K562 (cell line): ENCODE results near the gene UNC45A. TPM values are rescaled to one million over a fixed set of nuclear protein-coding genes. Genes with fewer than 3 reads are reported as not detected.

Experiments
- CHD2 ChIP-seq: IDR thresholded peaks from 2 replicates; pipeline ENCODE4 v1.6.1; 2011; ENCODE audit warnings: low read depth, low read length
- FOXJ2 ChIP-seq: fragments of 200-800 bp; sonication (Bioruptor generic); IDR thresholded peaks from 2 replicates; pipeline ENCODE4 v1.6.1; 2016; ENCODE audit warnings: missing genetic modification characterization, missing compliant biosample characterization
- POLR2A ChIP-seq: fragments of 450-650 bp; conservative IDR thresholded peaks from 2 replicates; pipeline ENCODE4 v1.6.1; 2016
- TAF9B ChIP-seq: fragments of 450-650 bp; IDR thresholded peaks from 2 replicates; pipeline ENCODE4 v1.6.1; 2018; ENCODE audit warnings: mild to moderate bottlenecking; ENCODE audit not compliant: partially characterized antibody
- XRCC5 ChIP-seq: fragments of 200-400 bp; formaldehyde crosslinking; IDR thresholded peaks from 2 replicates; pipeline ENCODE4 v1.6.1; 2017; ENCODE audit warnings: low read depth, mild to moderate bottlenecking, low read length
- ZBTB7A ChIP-seq: IDR thresholded peaks from 2 replicates; pipeline ENCODE4 v1.6.1; 2011; ENCODE audit warnings: low read depth, mild to moderate bottlenecking, low read length, moderate library complexity, borderline replicate concordance; ENCODE audit not compliant: control insufficient read depth
- ZNF764 ChIP-seq: fragments of 250-450 bp; sonication (Bioruptor Pico); IDR thresholded peaks from 2 replicates; pipeline ENCODE4 v1.4.0; 2020; ENCODE audit warnings: low read depth, mild to moderate bottlenecking, moderate library complexity
- ZNF778 ChIP-seq: fragments of 450-650 bp; formaldehyde crosslinking; IDR thresholded peaks from 2 replicates; pipeline ENCODE4 v1.4.0; 2020; ENCODE audit warnings: mild to moderate bottlenecking, moderate library complexity
- polyA plus RNA-seq, 8 experiments: library from polyadenylated mRNA; depleted of rRNA in 4 of 8; stranded (reverse) in 5 of 8; unstranded in 3 of 8; fragments of >200 nt; fragmentation: Nextera tagmentation in 2 of 8; fragmentation: Illumina TruSeq in 1 of 8; extraction: Ambion mirVana in 2 of 8; extraction: Trizol in 1 of 8; gene quantifications; 2 replicates each; pipeline versions ENCODE4 v1.2.1 to v1.2.3, GENCODE V29; 2011 to 2014; ENCODE audit warnings: inconsistent platforms in 1 of 8, missing spikeins in 1 of 8
- total RNA-seq, 7 experiments: library from RNA; depleted of rRNA in 6 of 7; stranded (reverse); fragments of >200 nt in 6 of 7; fragmentation: Illumina TruSeq in 2 of 7; extraction: Trizol in 2 of 7; gene quantifications; 2 replicates each; pipeline versions ENCODE4 v1.2.1 to v1.2.3, GENCODE V29; 2011 to 2021; ENCODE audit warnings: low replicate concordance in 1 of 7
- TF ChIP-seq, protein P1 (sequence below), 2 experiments: fragments of 450-650 bp; IDR thresholded peaks; 2 replicates each; pipeline ENCODE4 v1.6.1; 2016; ENCODE audit warnings: mild to moderate bottlenecking in 2 of 2, borderline replicate concordance in 1 of 2, low read depth in 1 of 2, moderate library complexity in 1 of 2
- TF ChIP-seq, protein P2 (sequence below): sonication (generic); IDR thresholded peaks from 2 replicates; pipeline ENCODE4 v1.6.1; 2016
- TF ChIP-seq, protein P3 (sequence below): fragments of 250-450 bp; sonication (Bioruptor Pico); IDR thresholded peaks from 2 replicates; pipeline ENCODE4 v1.4.0; 2020; ENCODE audit warnings: mild to moderate bottlenecking, moderate library complexity
- TF ChIP-seq, protein P4 (sequence below): sonication (generic); formaldehyde crosslinking; IDR thresholded peaks from 2 replicates; pipeline ENCODE4 v1.8.1; 2023; ENCODE audit warnings: mild to moderate bottlenecking, missing genetic modification reagents
- TF ChIP-seq, protein P5 (sequence below): fragments of 250-450 bp; sonication (Bioruptor Pico); IDR thresholded peaks from 2 replicates; pipeline ENCODE4 v1.8.0; 2021; ENCODE audit warnings: moderate library complexity, mild to moderate bottlenecking, inconsistent platforms

The UNC45A gene
- total and polyA plus RNA-seq, 9 of the 15 experiments (the other 6 are each of a cell fraction or from before 2014, with no cell fraction given), result 22.4 to 79.3 (median 43.7) TPM

DNA sequence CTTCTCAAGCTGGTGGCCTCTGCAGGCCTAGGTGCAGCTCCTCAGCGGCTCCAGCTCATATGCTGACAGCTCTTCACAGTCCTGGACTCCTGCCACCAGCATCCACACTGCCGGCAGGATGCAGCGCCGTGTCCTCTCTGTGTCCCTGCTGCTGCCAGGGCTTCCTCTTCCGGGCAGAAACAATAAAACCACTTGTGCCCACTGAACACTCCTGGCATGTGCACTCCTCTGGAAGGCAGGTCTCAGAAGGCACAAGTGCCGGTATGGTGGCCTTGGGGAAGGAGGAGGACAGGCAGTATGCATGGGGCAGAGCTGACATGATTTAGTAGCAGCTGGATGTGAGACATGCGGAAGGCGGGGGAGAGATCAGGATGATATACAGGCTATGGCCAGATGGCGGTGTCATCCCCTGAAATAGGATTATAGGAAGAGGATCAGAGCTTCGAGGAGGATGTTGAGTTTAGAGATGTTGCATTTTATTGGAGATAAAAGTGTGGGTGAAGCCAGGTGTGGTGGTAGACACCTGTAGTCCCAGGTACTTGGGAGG lies 39.4 kb upstream of the UNC45A start (continued):
- TF ChIP-seq, protein P1, sequence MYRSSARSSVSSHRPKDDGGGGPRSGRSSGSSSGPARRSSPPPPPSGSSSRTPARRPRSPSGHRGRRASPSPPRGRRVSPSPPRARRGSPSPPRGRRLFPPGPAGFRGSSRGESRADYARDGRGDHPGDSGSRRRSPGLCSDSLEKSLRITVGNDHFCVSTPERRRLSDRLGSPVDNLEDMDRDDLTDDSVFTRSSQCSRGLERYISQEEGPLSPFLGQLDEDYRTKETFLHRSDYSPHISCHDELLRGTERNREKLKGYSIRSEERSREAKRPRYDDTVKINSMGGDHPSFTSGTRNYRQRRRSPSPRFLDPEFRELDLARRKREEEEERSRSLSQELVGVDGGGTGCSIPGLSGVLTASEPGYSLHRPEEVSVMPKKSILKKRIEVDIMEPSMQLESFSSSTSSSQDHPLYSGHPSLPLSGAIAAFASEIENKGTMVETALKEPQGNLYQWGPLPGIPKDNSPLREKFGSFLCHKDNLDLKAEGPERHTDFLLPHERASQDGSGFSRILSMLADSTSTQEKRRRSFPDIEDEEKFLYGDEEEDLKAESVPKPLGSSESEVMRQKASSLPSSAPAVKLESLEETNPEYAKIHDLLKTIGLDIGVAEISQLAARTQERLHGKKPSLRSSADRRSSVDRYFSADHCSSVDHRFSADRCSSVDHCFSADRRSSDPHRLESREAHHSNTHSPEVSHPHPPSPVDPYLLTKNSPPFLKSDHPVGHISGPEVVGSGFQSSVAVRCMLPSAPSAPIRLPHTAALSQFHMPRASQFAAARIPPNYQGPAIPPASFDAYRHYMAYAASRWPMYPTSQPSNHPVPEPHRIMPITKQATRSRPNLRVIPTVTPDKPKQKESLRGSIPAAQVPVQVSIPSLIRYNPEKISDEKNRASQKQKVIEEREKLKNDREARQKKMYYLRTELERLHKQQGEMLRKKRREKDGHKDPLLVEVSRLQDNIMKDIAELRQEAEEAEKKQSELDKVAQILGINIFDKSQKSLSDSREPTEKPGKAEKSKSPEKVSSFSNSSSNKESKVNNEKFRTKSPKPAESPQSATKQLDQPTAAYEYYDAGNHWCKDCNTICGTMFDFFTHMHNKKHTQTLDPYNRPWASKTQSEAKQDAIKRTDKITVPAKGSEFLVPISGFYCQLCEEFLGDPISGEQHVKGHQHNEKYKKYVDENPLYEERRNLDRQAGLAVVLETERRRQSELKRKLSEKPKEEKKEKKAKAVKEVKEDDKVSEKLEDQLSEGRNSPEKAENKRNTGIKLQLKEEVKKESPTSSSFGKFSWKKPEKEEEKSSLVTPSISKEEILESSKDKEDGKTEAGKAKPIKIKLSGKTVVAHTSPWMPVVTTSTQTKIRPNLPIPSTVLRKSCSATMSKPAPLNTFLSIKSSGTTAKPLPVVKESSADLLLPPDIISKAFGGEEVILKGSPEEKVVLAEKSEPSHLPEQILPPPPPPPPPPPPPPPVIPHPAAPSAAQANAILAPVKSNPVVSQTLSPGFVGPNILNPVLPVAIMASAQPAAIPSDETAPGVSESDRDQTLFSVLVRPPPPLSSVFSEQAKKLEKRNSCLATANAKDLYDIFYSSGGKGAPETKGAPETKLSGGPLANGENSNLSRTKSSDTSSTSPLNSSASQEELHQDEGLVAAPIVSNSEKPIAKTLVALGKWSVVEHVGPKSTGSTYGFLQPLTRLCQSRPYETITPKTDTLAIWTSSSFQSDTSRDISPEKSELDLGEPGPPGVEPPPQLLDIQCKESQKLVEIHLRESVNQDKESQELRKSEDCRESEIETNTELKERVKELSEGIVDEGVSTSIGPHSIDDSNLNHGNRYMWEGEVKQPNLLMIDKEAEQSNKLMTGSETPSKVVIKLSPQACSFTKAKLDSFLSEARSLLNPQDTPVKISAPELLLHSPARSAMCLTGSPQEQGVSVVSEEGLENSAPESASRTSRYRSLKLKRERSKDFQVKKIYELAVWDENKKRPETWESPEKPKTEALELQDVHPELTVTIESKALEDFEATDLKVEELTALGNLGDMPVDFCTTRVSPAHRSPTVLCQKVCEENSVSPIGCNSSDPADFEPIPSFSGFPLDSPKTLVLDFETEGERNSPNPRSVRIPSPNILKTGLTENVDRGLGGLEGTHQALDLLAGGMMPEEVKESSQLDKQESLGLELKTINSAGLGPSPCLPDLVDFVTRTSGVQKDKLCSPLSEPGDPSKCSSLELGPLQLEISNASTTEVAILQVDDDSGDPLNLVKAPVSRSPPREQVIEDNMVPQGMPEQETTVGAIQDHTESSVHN (IDR thresholded peaks at IDR 0.05; ENCODE audit: borderline replicate concordance in 1 of 2, low read depth in 1 of 2), result no peak
- TF ChIP-seq, protein P2, sequence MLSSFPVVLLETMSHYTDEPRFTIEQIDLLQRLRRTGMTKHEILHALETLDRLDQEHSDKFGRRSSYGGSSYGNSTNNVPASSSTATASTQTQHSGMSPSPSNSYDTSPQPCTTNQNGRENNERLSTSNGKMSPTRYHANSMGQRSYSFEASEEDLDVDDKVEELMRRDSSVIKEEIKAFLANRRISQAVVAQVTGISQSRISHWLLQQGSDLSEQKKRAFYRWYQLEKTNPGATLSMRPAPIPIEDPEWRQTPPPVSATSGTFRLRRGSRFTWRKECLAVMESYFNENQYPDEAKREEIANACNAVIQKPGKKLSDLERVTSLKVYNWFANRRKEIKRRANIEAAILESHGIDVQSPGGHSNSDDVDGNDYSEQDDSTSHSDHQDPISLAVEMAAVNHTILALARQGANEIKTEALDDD, result no peak
- TF ChIP-seq POLR2A, result no peak
- TF ChIP-seq ZNF764 (CRISPR knock-in tag), result no peak
- TF ChIP-seq, protein P3, sequence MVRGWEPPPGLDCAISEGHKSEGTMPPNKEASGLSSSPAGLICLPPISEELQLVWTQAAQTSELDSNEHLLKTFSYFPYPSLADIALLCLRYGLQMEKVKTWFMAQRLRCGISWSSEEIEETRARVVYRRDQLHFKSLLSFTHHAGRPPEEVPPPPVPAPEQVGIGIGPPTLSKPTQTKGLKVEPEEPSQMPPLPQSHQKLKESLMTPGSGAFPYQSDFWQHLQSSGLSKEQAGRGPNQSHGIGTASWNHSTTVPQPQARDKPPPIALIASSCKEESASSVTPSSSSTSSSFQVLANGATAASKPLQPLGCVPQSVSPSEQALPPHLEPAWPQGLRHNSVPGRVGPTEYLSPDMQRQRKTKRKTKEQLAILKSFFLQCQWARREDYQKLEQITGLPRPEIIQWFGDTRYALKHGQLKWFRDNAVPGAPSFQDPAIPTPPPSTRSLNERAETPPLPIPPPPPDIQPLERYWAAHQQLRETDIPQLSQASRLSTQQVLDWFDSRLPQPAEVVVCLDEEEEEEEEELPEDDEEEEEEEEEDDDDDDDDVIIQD (CRISPR knock-in tag), result no peak
- TF ChIP-seq CHD2, result no peak
- TF ChIP-seq FOXJ2, result no peak
- no peak for TF ChIP-seq TAF9B
- TF ChIP-seq, protein P4, sequence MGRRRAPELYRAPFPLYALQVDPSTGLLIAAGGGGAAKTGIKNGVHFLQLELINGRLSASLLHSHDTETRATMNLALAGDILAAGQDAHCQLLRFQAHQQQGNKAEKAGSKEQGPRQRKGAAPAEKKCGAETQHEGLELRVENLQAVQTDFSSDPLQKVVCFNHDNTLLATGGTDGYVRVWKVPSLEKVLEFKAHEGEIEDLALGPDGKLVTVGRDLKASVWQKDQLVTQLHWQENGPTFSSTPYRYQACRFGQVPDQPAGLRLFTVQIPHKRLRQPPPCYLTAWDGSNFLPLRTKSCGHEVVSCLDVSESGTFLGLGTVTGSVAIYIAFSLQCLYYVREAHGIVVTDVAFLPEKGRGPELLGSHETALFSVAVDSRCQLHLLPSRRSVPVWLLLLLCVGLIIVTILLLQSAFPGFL (CRISPR knock-in tag), result no peak
- no peak for TF ChIP-seq ZBTB7A
- no peak for TF ChIP-seq ZNF778 (CRISPR knock-in tag)
- no peak for TF ChIP-seq XRCC5
- TF ChIP-seq, protein P5, sequence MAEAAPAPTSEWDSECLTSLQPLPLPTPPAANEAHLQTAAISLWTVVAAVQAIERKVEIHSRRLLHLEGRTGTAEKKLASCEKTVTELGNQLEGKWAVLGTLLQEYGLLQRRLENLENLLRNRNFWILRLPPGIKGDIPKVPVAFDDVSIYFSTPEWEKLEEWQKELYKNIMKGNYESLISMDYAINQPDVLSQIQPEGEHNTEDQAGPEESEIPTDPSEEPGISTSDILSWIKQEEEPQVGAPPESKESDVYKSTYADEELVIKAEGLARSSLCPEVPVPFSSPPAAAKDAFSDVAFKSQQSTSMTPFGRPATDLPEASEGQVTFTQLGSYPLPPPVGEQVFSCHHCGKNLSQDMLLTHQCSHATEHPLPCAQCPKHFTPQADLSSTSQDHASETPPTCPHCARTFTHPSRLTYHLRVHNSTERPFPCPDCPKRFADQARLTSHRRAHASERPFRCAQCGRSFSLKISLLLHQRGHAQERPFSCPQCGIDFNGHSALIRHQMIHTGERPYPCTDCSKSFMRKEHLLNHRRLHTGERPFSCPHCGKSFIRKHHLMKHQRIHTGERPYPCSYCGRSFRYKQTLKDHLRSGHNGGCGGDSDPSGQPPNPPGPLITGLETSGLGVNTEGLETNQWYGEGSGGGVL (CRISPR knock-in tag), result no peak
